D341Med (cell line): ENCODE measurements around the gene TRIO.

Source experiments
- DNase-seq: peaks from one replicate; pipeline ENCODE4 v3.0.0; 2012; ENCODE audit warnings: low spot score

Gene TRIO

DNA sequence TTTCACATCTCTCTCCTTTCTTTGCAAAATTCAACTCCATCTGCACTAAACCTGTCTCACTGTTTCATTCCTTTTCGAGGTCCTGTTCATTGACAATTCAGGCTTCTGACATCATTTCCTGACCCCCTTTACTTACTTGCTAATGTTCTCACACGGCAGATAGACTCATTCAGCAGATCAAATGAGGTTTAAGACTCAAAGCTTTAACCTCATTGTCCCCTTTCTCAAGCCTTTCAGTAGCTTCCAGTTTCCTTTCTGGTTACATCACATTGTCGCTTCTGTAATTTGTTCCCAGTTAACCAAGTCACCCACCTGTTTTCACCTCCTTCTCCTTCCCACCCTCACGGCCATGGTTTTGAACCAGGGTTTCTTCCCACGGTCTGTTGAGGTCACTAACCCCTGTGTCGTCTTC lies 295.1 kb downstream of the TRIO start:
- DNase-seq: no peak

- DNase-seq: no peak
Observed at GRCh38 chr5:14439087-14439871, 296.1 kb downstream of the TRIO start.

GRCh38 chr5:14440223-14440581 lies 297.1 kb downstream of the TRIO start:
- no peak for DNase-seq

DNA sequence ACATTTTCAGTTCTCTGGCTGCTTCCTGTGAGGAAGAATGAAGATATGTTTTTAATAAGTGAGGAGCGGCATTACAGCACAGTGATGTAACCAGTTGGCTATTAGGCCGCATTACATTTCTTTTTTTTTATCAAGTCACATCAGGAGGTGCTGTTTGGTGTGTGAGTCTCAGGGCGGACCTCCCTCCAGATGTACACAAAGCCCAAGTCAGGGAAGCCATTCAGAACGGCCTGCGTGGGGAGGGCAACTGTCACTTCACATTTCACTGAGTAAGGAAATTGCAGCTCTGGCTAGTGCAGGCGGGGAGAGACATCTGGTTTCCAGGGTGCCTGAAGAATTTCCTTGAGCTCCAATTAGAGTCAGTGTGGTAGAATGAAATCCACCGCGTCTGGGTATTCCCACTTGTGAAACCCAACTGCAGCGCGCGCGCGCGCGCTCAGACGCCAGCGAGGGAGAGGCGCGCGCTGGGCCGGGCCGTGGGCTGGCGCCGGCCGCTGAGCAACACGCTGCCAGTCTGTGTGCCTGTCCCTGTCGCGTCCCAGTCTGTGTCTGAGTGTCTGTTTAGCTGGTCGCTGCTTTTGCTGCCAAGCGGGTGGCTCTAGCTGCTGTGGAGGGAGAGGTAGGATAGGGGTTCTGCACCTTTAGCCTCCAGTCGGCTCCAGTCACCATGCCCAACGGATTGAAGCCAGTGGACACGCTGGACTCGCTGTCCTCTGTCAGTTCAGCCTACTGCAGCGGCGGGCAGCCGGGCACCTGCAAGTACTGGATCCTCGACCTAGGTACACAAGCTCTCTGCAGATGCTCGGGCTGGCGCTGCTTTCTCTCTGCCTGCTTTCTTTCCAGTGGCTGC lies 297.7 kb downstream of the TRIO start:
- DNase-seq: no peak

DNA sequence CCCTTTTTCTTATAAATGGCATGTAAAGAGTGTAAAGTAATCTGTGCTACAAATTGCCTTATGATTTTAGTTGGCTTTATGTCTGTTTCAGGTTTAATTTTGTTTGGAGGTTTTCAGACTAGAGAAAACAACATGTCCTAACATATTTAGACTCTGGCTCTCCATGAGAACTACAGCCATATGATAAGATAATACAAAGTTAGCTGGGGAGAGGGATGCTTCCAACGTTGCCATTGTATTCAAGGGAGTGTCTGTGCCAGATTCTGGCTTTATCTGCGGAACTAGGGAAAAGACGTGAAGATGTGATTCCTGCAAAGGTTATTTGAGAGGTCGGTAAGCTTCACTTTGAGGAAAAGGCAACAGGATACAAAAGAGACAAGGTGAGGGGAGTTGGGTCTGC lies 298.5 kb downstream of the TRIO start:
- DNase-seq: no peak

DNA sequence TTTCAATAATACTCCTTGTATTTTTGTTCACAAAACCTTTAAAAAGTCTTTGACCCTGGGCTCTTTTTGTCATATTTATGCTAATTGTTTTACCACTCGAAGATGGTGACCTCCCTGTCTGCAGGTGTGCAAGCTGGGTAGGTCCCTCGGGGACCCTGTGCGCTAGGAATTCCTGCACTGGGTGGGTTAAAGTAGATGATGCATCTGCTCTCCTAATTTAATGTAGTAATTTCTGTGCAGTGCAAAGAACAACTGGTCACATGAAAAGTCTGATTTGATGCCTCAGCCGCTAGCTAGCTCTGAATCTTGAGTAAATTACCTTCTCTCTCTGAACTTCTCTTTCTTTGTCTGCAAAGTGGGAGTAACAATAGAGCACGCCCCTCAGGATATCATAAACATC lies 299.4 kb downstream of the TRIO start:
- DNase-seq: no peak

DNA sequence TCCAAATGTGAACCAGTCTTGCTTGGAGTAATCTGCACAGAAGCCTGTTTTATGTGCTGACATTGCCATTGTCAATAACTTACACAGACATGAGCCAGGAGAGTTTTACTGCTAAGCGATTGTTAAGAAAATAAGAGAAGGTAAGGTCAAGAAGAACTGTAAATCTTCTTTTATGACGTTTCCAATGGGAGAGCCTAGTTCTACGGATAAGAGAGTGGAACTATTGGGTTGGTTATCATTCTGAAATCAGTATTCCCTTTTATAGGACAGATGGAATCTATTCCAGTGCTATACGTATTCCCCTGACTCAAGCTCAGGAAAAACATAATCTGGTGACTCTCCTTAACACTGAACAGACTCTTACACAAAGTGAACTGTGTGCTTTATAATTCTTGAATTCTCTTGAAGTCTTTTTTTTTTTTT lies 300.5 kb downstream of the TRIO start:
- DNase-seq: no peak

DNA sequence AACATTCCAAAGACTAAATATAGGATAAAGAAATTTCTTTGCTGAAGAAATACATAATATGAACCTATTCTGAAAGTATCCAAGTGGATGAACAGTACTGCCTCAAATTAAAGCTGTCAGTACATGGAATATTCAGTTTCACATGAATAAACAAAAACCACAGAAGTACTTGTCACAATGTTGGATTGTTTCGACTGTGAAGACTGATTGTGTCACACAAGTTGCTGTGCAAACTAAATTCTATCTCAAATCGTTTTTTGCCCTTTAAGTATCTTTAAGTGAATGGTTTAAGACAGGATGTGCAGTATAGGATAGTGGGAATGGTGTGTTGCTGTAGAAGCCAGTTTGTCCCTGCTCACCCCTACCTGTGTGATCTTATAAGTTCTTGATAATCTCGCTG lies 301.0 kb downstream of the TRIO start:
- no peak for DNase-seq

DNA sequence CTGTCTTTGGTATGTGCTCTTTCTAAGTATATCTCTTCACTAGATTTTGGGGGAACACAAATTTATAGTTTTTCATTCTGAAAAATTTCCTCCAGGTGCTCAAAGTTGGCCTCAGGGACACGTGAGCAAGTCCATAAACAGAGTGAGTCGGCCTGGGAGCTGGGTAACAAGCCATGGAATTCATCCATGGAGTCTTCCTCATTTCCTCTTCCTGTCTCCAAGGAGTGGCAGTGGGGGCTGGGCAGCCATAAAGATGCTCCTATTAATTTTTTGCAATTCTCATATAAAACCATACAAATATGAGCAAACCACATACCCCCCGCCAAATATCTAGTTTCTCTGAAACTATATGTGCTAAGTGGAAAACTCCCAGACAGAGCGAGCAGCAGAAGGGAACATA lies 301.9 kb downstream of the TRIO start:
- DNase-seq: no peak

GRCh38 chr5:14445576-14446290 lies 302.6 kb downstream of the TRIO start:
- DNase-seq: no peak

DNA sequence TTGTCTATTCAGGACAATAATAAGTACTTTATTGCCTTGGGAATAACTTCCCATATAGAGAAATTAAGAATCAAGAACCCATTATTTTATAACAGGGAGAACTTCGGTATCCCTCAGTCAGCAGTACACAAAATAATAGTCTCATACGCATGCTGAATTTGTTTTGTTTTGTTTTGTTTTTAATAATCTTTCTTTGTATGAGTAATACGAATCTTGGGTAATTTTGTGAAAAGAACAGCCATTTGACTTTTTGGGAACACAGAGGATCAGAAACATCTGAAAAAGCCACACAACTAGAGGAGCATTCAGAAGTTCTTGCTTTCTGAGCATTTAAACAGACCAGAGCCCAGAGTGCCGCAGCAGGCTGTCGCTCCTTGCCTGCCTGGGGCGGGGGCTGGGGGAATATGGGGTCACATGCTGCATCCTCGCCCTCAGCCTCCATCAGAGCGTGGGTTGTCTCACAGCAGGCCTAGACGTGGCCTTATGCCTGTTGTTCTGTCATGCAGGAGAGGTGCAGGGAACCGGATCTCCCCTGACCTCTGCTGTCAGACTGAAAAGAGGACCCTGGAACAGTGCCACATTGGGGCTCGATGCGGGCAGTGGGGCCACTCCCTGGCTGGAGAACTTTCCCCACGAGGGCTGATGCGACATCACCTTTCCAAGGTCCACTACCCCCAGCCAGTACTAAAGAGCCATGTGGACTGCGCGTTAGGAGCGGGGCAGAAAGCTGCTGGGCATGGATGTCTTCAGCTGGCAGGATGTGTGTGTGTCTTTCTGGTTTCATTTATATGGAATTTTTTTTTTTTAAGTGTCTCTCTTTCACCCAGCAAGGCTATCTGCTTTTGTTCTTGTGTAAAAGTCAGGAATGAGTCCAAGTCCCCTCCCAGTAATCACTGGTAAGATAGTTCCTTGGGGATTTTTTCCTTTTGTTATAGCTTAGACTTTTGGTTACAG lies 305.1 kb downstream of the TRIO start:
- DNase-seq: no peak

- DNase-seq: no peak
Observed at GRCh38 chr5:14449052-14449661, 306.0 kb downstream of the TRIO start.

DNA sequence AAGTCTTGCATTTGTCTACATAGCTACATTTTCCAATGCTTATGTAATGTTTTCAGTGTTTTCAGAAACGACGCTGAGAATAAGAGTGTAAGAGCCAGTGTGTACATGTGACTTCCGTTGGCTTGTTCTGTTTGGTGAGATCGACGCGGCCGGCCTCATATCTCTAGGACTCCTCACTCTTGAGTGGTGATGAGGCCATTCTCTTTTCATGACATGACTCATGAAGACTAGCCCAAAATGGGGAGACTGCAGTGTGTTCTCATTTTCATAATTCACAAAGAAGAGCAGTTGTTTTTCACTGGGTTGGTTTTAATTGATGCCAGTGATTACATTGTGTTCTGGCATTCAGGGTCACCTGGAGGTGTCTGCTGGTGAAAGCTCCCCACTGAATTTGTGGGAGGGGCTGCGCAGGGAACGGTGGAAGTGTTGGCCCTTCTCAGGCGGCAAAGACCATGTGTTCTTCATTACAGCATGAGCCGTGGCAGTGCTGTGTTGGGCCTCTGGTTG lies 306.9 kb downstream of the TRIO start:
- no peak for DNase-seq

DNA sequence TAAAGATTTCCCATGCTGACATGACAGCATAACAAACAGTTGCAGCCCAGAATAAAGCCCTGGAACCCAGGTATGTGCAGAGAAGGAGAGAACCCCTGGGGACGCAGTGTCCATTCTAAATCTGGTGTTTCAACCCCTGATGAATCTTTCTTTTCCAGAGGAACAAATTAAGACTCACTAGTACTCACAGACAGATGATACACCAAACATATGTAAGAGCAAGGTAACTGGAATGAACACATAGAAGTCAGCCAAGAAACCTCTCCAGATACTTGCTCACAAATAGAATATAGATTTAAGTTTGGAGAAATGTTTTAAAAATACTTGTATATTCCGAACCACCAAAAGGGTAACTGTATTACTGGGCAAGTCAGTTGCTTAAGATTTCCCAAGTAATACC lies 307.6 kb downstream of the TRIO start:
- no peak for DNase-seq

GRCh38 chr5:14451871-14452270 lies 308.7 kb downstream of the TRIO start:
- no peak for DNase-seq

DNA sequence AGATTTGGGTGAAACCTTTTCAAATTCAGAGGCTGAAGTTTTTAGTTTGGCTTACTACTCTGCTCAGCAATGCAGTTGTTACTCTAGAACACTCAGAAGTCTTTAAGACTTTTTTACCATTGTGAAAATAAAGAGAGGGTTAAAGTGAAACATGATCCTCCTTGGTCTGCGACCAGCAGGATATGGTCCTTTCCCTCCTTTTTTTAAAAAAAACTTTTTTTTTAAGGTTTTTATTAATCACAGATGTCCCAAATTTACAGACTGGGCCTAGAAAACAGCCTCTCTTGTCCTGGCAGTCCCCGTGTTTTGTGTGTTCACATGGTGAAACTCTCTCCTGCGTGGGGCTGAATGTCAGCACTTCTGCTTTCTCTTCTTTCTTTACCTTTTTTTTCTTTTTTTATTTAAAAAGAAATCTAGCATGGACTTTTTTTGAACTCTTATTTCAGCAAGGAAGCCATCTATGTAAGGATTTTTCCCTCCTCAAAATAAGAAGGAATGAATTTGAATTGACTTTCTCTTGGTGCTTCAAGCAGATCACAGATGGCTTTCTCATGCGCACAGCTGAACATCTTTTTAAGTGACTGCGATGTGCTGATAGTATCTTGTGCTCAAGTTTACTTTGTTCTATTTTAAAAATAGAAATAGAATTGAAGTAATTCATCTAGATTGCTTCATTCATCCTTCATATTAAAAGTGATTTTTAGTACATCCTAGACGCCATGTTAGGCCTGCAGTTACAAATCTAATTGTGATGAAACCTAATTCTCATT lies 309.7 kb downstream of the TRIO start:
- no peak for DNase-seq

GRCh38 chr5:14453481-14453880 lies 310.3 kb downstream of the TRIO start:
- DNase-seq: no peak

DNA sequence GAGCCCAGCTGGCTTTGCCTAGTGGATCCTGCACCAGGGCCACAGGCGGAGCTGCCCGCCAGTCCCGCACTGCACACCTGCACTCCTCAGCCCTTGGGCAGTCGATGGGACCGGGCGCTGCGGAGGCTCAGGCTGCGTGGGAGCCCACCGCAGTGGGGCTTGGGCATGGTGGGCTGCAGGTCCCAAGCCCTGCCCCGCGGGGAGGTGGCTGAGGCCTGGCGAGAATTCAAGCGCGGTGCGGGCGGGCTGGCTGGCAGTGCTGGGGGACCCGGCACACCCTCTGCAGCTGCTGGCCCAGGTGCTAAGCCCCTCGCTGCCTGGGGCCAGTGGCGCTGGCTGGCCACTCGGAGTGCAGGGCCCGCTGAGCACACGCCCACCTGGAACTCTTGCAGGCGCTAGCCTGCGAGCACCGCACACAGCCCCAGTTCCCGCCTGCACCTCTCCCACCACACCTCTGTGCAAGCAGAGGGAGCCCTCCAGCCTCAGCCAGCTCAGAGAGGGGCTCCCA lies 312.7 kb downstream of the TRIO start:
- DNase-seq: no peak

- no peak for DNase-seq
Observed at GRCh38 chr5:14457476-14457875, 314.3 kb downstream of the TRIO start.

- no peak for DNase-seq
Observed at GRCh38 chr5:14458414-14458813, 315.3 kb downstream of the TRIO start.
